Measurements from ENCODE around the gene FHAD1.

The FHAD1 gene

DNA sequence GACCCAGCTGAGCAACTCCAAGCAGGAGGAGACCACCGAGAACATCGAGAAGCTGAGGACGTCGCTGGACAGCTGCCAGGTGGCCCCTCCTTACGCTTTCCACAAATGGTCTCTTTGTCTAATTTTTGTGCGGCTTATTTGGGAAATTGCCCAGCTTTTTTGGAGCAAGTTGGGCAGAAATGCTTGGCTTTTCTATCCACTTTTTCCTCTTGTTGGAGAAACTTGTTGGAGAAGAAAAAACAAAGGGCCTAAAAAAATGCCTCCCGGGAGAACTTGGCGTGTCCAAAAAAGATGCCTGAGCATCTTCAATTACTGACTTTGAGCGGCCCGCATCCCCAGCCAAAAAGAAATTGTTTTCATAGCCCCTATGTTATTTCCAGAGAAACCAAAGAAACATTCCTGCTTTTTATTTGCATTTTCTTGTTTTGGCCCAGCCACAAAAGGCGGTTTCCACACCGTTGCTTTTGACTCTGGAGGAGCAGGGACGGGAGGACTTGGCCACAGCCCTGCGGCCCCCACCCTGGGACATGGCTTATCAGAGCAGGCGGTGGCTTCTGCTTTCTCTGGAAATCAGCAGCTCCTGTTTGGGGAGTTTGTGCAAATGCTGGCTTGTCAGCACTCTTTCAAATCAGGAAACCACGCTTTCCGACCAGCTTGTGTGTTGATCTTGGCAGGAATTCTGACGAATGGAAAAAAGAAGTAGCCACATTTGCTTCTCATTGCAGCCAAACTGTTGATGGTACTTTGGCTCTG, 81.5 kb downstream of the FHAD1 start:
- TF ChIP-seq, protein P1, sequence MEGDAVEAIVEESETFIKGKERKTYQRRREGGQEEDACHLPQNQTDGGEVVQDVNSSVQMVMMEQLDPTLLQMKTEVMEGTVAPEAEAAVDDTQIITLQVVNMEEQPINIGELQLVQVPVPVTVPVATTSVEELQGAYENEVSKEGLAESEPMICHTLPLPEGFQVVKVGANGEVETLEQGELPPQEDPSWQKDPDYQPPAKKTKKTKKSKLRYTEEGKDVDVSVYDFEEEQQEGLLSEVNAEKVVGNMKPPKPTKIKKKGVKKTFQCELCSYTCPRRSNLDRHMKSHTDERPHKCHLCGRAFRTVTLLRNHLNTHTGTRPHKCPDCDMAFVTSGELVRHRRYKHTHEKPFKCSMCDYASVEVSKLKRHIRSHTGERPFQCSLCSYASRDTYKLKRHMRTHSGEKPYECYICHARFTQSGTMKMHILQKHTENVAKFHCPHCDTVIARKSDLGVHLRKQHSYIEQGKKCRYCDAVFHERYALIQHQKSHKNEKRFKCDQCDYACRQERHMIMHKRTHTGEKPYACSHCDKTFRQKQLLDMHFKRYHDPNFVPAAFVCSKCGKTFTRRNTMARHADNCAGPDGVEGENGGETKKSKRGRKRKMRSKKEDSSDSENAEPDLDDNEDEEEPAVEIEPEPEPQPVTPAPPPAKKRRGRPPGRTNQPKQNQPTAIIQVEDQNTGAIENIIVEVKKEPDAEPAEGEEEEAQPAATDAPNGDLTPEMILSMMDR (IDR thresholded peaks at IDR 0.05; ENCODE audit: poor library complexity, severe bottlenecking), result no peak
- Histone ChIP-seq H3K36me3 (ENCODE audit: low read depth) (no peaks in the 10 kb centered on the region), H3K27ac (ENCODE audit: poor library complexity, severe bottlenecking) (no peak overlapping the region), H3K4me1 (ENCODE audit: insufficient read depth, poor library complexity, severe bottlenecking) (peaks cover 9% of the 10 kb centered on the region), H3K9me3 (ENCODE audit: severe bottlenecking) (no peaks in the 10 kb centered on the region), H3K4me3 (ENCODE audit: severe bottlenecking) (no peak overlapping the region), H3K27me3 (ENCODE audit: insufficient read depth, poor library complexity, severe bottlenecking) (no peaks in the 10 kb centered on the region)
- ATAC-seq (ENCODE audit: low read depth) (no peak), DNase-seq (ENCODE audit: low spot score) (no peak)

DNA sequence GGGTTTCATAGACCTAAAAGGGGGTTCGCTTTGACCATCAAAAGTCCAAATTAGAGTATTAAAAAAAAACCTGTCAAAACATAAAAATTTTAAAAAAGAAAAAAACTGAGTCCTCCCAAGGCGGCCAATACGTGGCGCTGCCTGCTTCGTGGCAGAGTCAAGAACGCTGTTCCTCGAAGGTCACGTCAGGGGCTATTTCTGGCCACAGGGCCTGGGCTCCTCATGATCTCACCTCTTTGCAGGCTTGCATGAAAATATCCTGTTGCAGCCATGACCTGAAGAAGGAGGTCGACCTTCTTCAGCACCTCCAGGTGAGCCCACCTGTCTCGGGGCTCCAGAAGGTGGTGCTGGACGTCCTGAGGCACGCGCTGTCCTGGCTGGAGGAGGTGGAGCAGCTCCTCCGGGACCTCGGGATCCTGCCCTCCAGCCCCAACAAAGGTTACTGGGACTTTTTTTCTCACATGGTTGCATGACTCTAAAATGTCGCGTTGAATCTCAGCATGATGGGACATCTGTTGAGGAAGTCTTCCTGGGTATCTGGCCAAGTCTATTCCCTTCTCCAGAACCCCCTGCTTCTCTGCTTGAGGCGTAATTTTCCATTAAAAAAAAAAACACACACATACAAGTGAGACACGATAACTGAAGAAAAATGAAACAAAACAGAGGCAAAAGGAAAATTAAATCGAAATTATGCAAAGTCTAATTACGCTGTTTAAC, 82.2 kb downstream of the FHAD1 start:
- H3K9me3 ChIP-seq (ENCODE audit: severe bottlenecking), result no peaks in the 10 kb centered on the region
- H3K4me3 ChIP-seq (ENCODE audit: severe bottlenecking), result no peak overlapping the region
- ATAC-seq (ENCODE audit: low read depth), result no peak
- peaks cover 9% of the 10 kb centered on the region for H3K4me1 ChIP-seq (ENCODE audit: insufficient read depth, poor library complexity, severe bottlenecking)
- H3K27ac ChIP-seq (ENCODE audit: poor library complexity, severe bottlenecking), result no peak overlapping the region
- H3K27me3 ChIP-seq (ENCODE audit: insufficient read depth, poor library complexity, severe bottlenecking), result no peaks in the 10 kb centered on the region
- H3K36me3 ChIP-seq (ENCODE audit: low read depth), result no peaks in the 10 kb centered on the region
- TF ChIP-seq, protein P1 (IDR thresholded peaks at IDR 0.05; ENCODE audit: poor library complexity, severe bottlenecking), result no peak
- DNase-seq (ENCODE audit: low spot score), result no peak

DNA sequence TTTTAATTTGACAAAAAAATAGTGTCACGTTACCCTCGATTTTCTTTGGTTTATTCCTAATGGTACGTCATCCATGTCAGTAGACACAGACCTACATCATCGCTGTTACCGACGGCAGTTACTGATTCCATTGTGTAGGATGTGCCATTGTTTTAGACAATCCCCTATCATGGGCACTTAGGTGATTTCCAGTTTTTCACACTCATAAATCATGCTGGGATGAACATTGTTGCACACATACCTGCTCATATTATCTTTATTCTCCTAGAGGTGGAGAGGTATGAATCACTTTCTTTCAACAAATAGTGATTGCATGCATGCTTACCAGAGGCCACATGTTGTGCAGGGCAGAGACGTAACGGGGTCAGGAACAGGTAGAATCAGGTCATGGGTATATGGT, 83.0 kb downstream of the FHAD1 start:
- Histone ChIP-seq H3K4me1 (ENCODE audit: insufficient read depth, poor library complexity, severe bottlenecking) (peaks cover 9% of the 10 kb centered on the region), H3K36me3 (ENCODE audit: low read depth) (no peaks in the 10 kb centered on the region), H3K27ac (ENCODE audit: poor library complexity, severe bottlenecking) (no peak overlapping the region), H3K27me3 (ENCODE audit: insufficient read depth, poor library complexity, severe bottlenecking) (no peaks in the 10 kb centered on the region), H3K4me3 (ENCODE audit: severe bottlenecking) (no peak overlapping the region), H3K9me3 (ENCODE audit: severe bottlenecking) (no peaks in the 10 kb centered on the region)
- TF ChIP-seq, protein P1 (IDR thresholded peaks at IDR 0.05; ENCODE audit: poor library complexity, severe bottlenecking), result no peak
- ATAC-seq (ENCODE audit: low read depth) (peak; percentile 91), DNase-seq (ENCODE audit: low spot score) (no peak)

DNA sequence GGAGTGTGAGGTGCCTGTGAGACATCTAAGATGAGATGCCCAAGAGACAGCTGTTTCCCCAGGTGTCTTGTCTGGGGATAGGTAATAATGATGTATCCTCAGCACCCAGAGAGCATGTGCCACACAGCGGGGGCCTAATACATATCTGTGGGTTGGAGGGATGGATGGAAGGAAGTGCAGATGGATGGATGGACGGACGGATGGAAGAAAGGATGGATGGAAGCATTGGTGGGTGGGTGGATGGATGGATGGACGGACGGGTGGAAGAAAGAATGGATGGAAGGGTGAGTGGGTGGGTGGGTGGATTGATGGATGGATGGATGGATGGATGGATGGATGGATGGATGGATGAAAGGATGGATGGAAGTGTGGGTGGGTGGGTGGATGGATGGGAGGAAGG, 84.2 kb downstream of the FHAD1 start:
- ATAC-seq (ENCODE audit: low read depth) (no peak), DNase-seq (ENCODE audit: low spot score) (no peak)
- Histone ChIP-seq H3K27ac (ENCODE audit: poor library complexity, severe bottlenecking) (no peak overlapping the region), H3K9me3 (ENCODE audit: severe bottlenecking) (no peaks in the 10 kb centered on the region), H3K4me3 (ENCODE audit: severe bottlenecking) (no peak overlapping the region), H3K36me3 (ENCODE audit: low read depth) (no peaks in the 10 kb centered on the region), H3K27me3 (ENCODE audit: insufficient read depth, poor library complexity, severe bottlenecking) (no peaks in the 10 kb centered on the region), H3K4me1 (ENCODE audit: insufficient read depth, poor library complexity, severe bottlenecking) (peaks cover 9% of the 10 kb centered on the region)
- TF ChIP-seq, protein P1 (IDR thresholded peaks at IDR 0.05; ENCODE audit: poor library complexity, severe bottlenecking), result no peak

DNA sequence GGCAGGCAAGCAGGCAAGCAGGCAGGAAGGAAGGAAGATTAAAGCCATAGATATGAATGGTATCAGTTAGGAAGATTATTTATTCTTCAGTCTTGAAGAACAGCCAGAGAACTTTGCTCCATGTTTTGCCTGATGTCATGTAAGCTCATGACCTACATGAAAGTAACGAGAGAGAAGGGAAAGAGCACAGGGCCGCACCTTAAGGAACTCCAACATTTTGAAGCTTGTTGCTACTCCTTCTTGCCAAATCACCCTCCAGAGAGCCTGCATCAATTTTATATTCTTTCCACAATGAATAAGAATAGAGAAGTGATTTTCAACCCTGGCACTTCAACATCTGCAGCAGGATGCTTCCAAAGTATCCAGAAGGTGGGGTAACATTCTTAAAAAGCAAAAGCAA, 84.7 kb downstream of the FHAD1 start:
- ATAC-seq (ENCODE audit: low read depth) (no peak), DNase-seq (ENCODE audit: low spot score) (no peak)
- no peaks in the 10 kb centered on the region for H3K27me3 ChIP-seq (ENCODE audit: insufficient read depth, poor library complexity, severe bottlenecking)
- peaks cover 9% of the 10 kb centered on the region for H3K4me1 ChIP-seq (ENCODE audit: insufficient read depth, poor library complexity, severe bottlenecking)
- no peaks in the 10 kb centered on the region for H3K36me3 ChIP-seq (ENCODE audit: low read depth)
- no peak overlapping the region for H3K4me3 ChIP-seq (ENCODE audit: severe bottlenecking)
- TF ChIP-seq, protein P1 (IDR thresholded peaks at IDR 0.05; ENCODE audit: poor library complexity, severe bottlenecking), result no peak
- no peak overlapping the region for H3K27ac ChIP-seq (ENCODE audit: poor library complexity, severe bottlenecking)
- no peaks in the 10 kb centered on the region for H3K9me3 ChIP-seq (ENCODE audit: severe bottlenecking)
